Cardiac ventricle fibroblast (primary cell): Measurements from ENCODE around the gene GHRHR. TPM values are rescaled to one million over a fixed set of nuclear protein-coding genes. Genes with fewer than 3 reads are reported as not detected.

Experiments used
- total RNA-seq: library from RNA; depleted of rRNA; stranded (reverse); fragments of >200 nt; gene quantifications from 2 replicates; pipeline ENCODE4 v1.2.3, GENCODE V29; 2015

Gene GHRHR
- total RNA-seq: not detected in 2 replicates

DNA sequence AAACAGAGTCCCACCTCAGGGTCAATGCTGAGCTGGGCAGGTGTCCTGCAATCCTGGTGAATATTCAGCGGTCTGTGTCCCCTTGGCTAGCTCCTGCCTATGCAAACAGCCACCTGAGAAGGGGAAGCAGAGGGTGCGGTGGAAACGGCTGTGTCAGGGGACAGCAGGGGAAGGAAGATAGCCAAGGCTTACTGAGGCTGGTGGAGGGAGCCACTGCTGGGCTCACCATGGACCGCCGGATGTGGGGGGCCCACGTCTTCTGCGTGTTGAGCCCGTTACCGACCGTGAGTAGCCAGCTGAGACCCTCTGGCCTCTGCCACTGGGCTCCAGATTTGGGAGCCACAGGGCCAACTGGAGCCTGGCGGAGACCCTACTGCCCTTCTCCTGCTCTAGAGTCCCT, at the start of gene GHRHR:
TSS of gene GHRHR (plus strand) at position 112 of the 400 bp plus-strand sequence. CDS start at position 228, 116 bp downstream.

Other genes starting within 250 kb of the GHRHR start
- gene INMT, start 211.8 kb upstream of the GHRHR start, total RNA-seq: 181 and 220 TPM in 2 replicates
- 9.5 and 10.1 TPM in 2 replicates for gene MINDY4, start 192.5 kb upstream of the GHRHR start, total RNA-seq
- gene AQP1, start 52.1 kb upstream of the GHRHR start, total RNA-seq: 3.4 and 3.8 TPM in 2 replicates
- 0.69 and 1.2 TPM in 2 replicates for gene ADCYAP1R1, start 88.4 kb downstream of the GHRHR start, total RNA-seq